H1 (cell line): Measurements from ENCODE around the gene EPHA3. TPM values are rescaled to one million over a fixed set of nuclear protein-coding genes. Genes with fewer than 3 reads are reported as not detected.

Experiments used
- CHD7 ChIP-seq: fragments of 300-600 bp; sonication (generic); IDR thresholded peaks from 2 replicates; pipeline ENCODE4 v1.7.1; 2012; ENCODE audit warnings: low read length, moderate library complexity, mild to moderate bottlenecking, inconsistent platforms; ENCODE audit not compliant: insufficient replicate concordance
- CREB1 ChIP-seq: IDR thresholded peaks from 2 replicates; pipeline ENCODE4 v1.6.1; 2012; ENCODE audit warnings: inconsistent platforms
- FOSL1 ChIP-seq: IDR thresholded peaks from 2 replicates; pipeline ENCODE4 v1.6.1; 2011; ENCODE audit warnings: mild to moderate bottlenecking, low read depth, low read length, moderate library complexity; ENCODE audit not compliant: insufficient read depth
- TCF12 ChIP-seq: IDR thresholded peaks from 2 replicates; pipeline ENCODE4 v1.6.1; 2011; ENCODE audit warnings: low read depth, mild to moderate bottlenecking, low read length
- ZNF274 ChIP-seq: IDR thresholded peaks from 2 replicates; pipeline ENCODE4 v1.7.0; 2012; ENCODE audit warnings: low read length, borderline replicate concordance; ENCODE audit errors: extremely low read depth
- polyA plus RNA-seq, 7 experiments: library from polyadenylated mRNA; depleted of rRNA in 3 of 7; stranded (reverse) in 5 of 7; unstranded in 2 of 7; fragments of >200 nt in 5 of 7; fragments of 200-250 nt in 2 of 7; gene quantifications; 1 replicate in 5 of 7; 2 replicates in 1 of 7; 4 replicates in 1 of 7; pipeline versions ENCODE4 v1.2.1 to v1.2.3, GENCODE V29; 2011 to 2013; ENCODE audit warnings: missing spikeins in 2 of 7, mixed read lengths in 2 of 7
- total RNA-seq: library from RNA; stranded (reverse); fragmentation: NEBNext Ultra II Directional; extraction: Animal tissue kit (Norgen Biotek cat#: 25700); gene quantifications from 2 replicates; pipeline ENCODE4 v1.2.1, GENCODE V29; 2021

The EPHA3 gene
- total and polyA plus RNA-seq, 2 of the 8 experiments (the other 6 are each of a cell fraction or from before 2014, with no cell fraction given), result 0.09 to 0.22 TPM

GRCh38 chr3:89494734-89495133, 387.3 kb downstream of the EPHA3 start (continued):
- TF ChIP-seq CHD7 (no peak), TCF12 (no peak), FOSL1 (no peak), CREB1 (no peak), ZNF274 (no peak)
